HG03439 (cell line): ENCODE measurements around the gene HSD17B3.
"Not testable (repeated sequence)": the region's sequence is repeated elsewhere in the genome, so short reads cannot be mapped to it uniquely, and the experiment has no call there.

Experiments used
- ATAC-seq: cut with Tn5 transposase; IDR thresholded peaks from one replicate; pipeline ENCODE4 v1.9.1; 2021; ENCODE audit warnings: mild to moderate bottlenecking, moderate library complexity; ENCODE audit not compliant: unreplicated experiment

Gene HSD17B3

DNA sequence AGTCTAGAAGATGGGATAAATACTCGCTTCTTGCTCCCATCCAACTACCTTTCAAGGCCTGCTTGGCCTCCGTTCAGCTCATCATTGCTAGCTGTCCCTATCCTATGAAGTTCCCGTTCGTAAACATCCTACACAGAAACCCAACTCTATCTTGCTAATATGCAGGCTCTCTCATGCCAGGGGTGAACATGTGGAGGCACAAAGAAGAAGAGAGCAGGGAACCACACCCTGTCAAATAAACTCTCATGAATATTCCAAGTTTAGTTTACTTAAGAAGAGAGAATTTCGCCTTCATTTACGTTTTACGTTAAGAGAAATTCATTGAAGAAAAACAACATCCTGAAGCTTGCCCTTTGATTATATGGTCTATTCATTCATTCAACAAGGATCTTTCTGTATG, 7.9 kb upstream of the HSD17B3 start:
- no peak for ATAC-seq

DNA sequence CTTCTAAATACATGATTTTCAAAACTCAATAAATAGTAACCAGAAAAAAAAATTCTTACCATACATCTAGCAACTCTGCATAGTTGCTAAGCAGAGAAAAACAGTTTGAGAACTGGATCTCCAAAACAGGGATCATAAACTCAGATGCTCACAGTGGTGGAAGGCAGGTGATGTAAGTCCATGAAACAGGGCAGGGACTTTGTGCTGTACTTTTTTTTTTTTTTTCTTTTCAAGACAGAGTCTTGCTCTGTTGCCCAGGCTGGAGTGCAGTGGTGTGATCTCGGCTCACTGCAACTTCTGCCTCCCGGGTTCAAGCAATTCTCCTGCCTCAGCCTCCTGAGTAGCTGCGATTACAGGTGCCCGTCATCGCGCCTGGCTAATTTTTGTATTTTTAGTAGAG, 5.0 kb upstream of the HSD17B3 start:
- ATAC-seq: not testable (repeated sequence)

DNA sequence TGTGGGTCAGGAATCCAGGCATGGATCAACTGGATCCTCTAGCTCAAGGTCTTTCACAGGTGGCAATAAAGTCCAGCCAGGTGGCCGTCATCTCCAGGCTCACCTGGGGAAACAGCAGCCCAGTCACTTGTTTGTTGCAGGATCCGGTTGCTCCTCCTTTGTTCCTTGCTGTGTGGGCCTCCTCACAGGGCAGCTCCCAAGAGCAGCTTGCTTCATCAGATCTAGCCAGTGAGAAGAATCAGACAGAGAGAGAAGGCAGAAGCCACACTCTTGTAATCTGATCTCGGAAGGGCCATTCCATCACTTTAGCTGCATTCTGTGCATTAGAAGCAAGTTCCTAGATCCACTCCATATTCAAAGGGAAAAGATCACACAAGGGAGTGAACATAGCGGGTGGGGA, 3.2 kb upstream of the HSD17B3 start:
- no peak for ATAC-seq

- no peak for ATAC-seq
These were observed 2.3 kb upstream of the HSD17B3 start for GRCh38 chr9:96304230-96304629.

- ATAC-seq: no peak
These were observed 2.2 kb downstream of the HSD17B3 start for GRCh38 chr9:96299823-96300222.

DNA sequence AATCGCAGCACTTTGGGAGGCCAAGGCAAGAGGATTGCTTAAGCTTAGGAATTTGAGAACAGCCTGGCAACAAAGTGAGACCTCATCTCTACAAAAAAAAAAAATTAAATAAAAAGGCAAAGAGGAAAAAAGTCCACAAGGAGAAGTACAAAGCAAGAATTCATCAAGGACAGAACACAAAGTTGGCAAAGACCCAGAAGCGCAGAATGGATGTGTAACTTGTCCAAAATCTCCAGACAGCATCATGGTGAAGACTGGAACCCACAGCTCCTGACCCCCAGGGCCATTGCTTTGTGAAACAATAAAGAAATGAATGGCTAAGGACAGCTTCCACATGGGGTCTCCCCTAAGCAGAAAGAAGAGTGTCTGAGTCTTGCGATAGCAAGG, 7.8 kb downstream of the HSD17B3 start:
- ATAC-seq: no peak

GRCh38 chr9:96293498-96294158, 8.3 kb downstream of the HSD17B3 start:
- ATAC-seq: no peak

DNA sequence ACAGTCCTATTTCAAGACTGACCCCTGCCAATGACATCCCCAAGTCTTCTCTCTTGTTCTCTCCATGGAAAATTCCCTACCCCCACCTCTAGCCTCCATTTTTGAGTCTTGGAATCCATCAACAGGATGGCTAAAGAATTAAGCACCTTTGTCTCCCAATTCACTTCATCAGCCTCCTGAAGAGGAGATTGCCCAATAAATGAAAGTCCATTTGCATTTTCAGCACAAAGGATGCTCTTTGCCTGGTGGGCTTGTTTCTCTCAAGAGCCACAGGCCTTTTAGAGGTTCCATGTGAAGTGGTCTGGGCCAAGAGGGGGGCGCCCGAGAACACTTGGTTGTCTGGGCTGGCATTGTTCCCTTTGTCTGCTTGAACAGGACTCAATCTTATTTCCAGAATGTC, 12.6 kb downstream of the HSD17B3 start:
- no peak for ATAC-seq

- ATAC-seq: no peak
These were observed 20.3 kb downstream of the HSD17B3 start for GRCh38 chr9:96281641-96282040.

DNA sequence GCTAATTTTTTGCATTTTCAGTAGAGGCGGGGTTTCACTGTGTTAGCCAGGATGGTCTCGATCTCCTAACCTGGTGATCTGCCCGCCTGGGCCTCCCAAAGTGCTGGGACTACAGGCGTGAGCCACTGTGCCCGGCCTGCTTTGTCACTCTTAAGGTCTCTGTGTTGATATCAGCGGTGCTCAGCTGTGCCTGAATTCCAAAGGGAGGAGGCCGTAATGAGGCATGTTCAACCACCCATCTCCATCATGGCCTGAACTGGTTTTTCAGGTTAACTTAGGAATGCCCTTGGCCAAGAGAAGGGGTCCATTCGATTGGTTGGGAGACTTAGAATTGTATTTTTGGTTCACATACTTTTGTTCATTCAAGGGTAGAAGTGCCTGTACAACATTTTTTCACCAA, 22.0 kb downstream of the HSD17B3 start:
- ATAC-seq: no peak

DNA sequence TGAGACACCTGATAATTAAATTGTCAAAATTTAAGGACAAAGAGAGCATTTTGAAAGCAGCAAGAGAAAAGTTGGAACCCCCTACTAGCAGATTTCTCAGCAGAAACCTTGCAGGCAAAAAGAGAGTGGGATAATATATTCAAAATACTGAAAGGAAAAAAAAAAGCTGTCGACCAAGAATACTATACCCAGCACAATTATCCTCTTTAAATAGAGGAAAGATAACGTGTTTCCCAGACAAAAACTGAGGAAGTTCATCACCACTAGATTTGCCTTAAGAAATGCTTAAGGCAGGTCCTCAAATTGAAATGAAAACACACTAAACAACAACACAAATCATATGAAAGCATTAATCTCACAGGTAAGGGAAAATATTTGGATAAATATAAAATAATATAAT, 27.0 kb downstream of the HSD17B3 start:
- no peak for ATAC-seq

GRCh38 chr9:96270236-96270744, 31.7 kb downstream of the HSD17B3 start:
- ATAC-seq: no peak

DNA sequence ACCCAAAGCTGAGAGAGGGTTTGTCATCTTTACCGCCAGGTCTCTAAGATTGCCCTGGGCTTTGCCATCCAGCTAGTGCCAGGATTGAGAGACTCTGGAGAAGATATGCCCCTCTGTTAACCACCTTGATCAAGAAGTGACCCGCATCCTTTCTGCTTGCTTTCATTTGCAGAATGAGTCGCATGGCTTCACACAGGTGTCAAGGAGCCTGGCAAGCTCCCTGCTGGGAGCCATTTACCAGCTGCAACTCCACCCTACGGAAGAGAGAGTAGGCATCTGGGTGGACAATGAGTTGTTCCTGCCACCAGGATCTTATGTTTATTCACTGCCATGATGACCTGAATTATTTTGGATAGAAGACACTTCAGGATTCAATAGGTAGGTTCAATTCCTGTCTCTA, 43.0 kb downstream of the HSD17B3 start:
- ATAC-seq: no peak

DNA sequence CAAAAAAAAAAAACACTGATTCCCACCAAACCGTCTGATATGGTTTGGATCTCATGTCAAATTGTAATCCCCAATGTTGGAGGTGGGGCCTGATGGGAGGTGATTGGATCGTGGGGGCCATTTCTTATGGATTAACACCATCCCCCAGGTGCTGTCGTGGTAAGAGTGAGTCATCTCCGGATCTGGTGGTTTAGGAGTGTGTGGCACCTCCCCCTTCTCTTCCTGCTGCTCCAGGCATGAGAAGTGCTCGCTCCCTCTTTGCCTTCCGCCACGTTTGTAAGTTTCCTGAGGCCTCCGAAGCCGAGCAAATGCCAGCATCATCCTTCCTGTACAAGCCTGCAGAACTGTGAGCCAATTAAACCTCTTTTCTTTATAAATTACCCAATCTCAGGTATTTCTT, 45.2 kb downstream of the HSD17B3 start:
- ATAC-seq: no peak

- ATAC-seq: no peak
These were observed 46.3 kb downstream of the HSD17B3 start for GRCh38 chr9:96255698-96256097.

- no peak for ATAC-seq
These were observed 48.8 kb downstream of the HSD17B3 start for GRCh38 chr9:96253059-96253696.

GRCh38 chr9:96251451-96251850, 50.5 kb downstream of the HSD17B3 start:
- ATAC-seq: no peak

DNA sequence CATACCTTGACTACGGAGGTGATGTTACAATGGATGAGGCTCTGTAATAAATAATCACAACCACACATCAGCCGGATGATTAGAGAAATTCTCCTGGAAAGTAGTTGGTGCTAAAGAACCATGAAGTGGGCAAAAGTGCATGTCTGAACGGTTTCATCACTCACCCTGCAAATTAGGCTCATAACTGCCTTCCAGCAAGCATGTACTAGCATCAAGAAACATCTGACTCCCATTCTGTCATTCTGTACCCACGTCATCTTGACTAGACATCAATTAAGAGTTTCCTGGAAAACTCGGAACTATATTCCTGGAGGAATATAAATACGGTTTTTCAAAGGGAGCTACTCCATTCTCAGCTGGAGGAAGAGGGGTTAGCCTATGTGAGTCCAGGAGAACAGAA, 52.2 kb downstream of the HSD17B3 start:
- ATAC-seq: no peak

DNA sequence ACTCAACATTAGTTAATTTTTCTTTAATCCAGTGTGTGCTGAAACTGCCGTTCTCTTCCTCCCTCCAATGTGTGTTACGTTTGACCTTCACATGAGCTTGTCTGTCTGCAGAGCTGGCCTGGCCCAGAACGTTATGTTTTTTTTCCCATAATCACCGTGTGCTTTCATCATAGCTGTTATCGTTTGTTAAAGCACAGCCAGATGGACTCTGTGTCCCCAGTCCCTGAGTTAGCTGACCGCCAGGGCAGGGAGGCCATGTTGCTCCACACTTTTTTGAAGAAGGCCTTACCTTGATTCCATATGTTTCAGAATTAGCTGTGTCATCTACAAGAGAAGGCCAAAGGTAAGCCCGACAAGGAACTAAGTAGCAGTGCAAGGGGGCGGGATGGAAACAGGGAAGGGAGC, 55.7 kb downstream of the HSD17B3 start:
- ATAC-seq: no peak

DNA sequence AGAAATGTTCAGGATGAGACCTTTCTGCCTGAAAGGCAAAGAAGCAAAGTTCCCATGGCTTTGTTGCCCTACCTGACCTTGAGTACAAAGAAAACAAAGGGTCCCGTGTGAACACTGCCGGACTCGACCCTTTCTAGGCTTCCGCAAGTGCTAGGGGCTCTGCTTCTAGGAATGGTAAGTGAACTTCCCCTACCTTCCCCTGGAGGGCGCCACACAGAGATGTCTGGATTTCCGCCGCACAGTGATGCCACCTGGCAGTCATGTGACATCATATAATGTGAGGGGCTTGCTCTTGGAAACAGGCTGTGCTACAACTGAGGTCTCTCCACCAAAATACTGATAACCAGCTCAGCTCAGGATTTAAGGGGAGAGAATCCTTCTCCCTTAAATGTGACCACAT, 56.6 kb downstream of the HSD17B3 start:
- no peak for ATAC-seq

DNA sequence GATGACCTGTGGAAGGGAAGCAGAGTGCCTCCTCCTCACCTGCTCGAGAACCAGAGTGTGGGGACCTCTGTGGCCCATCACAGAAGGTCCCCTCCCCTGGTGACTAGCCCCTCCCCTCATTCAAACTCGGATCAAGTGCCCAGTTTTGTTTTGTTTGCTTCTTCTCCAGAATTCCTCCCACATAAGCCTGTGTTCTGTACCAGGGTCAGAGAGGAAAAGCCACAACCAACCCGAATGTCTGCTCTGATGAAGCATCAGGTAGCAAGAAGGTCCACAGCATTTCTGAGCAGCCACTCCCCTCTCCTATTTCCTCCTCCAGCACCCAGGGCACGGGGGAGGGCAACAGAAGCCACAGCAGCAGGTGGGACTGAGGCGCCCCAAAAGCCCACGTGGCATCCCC, 58.2 kb downstream of the HSD17B3 start:
- ATAC-seq: no peak

DNA sequence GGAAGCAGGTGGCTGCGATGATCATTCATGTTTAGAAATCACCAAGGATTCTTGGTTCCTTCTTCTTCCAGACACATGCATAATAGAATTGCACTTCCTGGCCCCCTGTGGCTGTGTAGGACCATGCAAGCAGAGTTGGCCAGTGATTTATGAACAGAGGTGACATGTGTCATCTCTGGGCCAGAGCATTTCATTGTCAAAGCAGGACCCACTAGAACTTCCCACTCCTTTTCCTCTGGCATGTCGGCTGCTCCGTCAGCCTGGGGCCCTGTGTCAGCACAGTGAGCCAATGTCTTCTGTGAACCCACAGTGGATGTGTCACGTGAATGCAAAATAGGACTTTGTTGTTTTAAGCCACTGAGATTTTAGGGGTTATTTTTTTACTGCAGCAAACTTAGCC, 59.2 kb downstream of the HSD17B3 start:
- no peak for ATAC-seq

- no peak for ATAC-seq
These were observed 60.6 kb downstream of the HSD17B3 start for GRCh38 chr9:96241391-96241809.
